HT1080 (cell line): ENCODE data around the gene TNK2. TPM values are rescaled to one million over a fixed set of nuclear protein-coding genes. Genes with fewer than 3 reads are reported as not detected.
"Not testable (repeated sequence)": the region's sequence is repeated elsewhere in the genome, so short reads cannot be mapped to it uniquely, and the experiment has no call there.

Experiments used
- DNase-seq: peaks from one replicate; pipeline ENCODE4 v3.0.0-alpha.2; 2015; ENCODE audit warnings: low read depth
- polyA plus RNA-seq, 2 experiments: library from polyadenylated mRNA; depleted of rRNA; stranded (reverse); fragments of >200 nt; gene quantifications; 2 replicates each; pipeline ENCODE4 v1.2.3, GENCODE V29; 2015
- total RNA-seq: library from RNA; depleted of rRNA; stranded (reverse); fragments of >200 nt; shearing (Covaris generic); gene quantifications from 2 replicates; pipeline ENCODE4 v1.2.3, GENCODE V29; 2014; rRNA removed

Gene TNK2
- total RNA-seq = 31.7 and 33.3 TPM in 2 replicates
- 23.3 and 25.5 TPM in 2 replicates for polyA plus RNA-seq (2015; cell fraction: cytosol; rRNA removed)
- polyA plus RNA-seq (2015; cell fraction: nucleus; rRNA removed) = 114 and 124 TPM in 2 replicates

- DNase-seq = peak; percentile 56
Measured at GRCh38 chr3:195907934-195908693, at the start of gene TNK2. Gene TNK2, minus strand, starts transcription at chr3:195908551. Its CDS starts 19,963 bp downstream, at chr3:195888588.

- no peak for DNase-seq
Measured at GRCh38 chr3:195956577-195956976, 48.2 kb upstream of the TNK2 start.

GRCh38 chr3:195955416-195955841, 47.1 kb upstream of the TNK2 start:
- DNase-seq = not testable (repeated sequence)

GRCh38 chr3:195954752-195955119, 46.4 kb upstream of the TNK2 start:
- not testable (repeated sequence) for DNase-seq

- DNase-seq = peak; percentile 78
Measured at GRCh38 chr3:195954052-195954751, 45.9 kb upstream of the TNK2 start.

GRCh38 chr3:195952590-195952989, 44.2 kb upstream of the TNK2 start:
- not testable (repeated sequence) for DNase-seq

- not testable (repeated sequence) for DNase-seq
Measured at GRCh38 chr3:195951443-195952177, 43.3 kb upstream of the TNK2 start.

GRCh38 chr3:195950731-195951130, 42.4 kb upstream of the TNK2 start:
- DNase-seq = not testable (repeated sequence)

- DNase-seq = not testable (repeated sequence)
Measured at GRCh38 chr3:195950164-195950563, 41.8 kb upstream of the TNK2 start.

- DNase-seq = not testable (repeated sequence)
Measured at GRCh38 chr3:195946910-195947699, 38.8 kb upstream of the TNK2 start.

- DNase-seq = not testable (repeated sequence)
Measured at GRCh38 chr3:195941265-195941815, 33.0 kb upstream of the TNK2 start.

- DNase-seq = not testable (repeated sequence)
Measured at GRCh38 chr3:195940806-195941205, 32.5 kb upstream of the TNK2 start.

- not testable (repeated sequence) for DNase-seq
Measured at GRCh38 chr3:195939526-195940470, 31.4 kb upstream of the TNK2 start.

- not testable (repeated sequence) for DNase-seq
Measured at GRCh38 chr3:195933044-195933430, 24.7 kb upstream of the TNK2 start.

- DNase-seq = no peak
Measured at GRCh38 chr3:195932418-195933043, 24.2 kb upstream of the TNK2 start.

GRCh38 chr3:195931582-195932273, 23.4 kb upstream of the TNK2 start:
- no peak for DNase-seq

- DNase-seq = no peak
Measured at GRCh38 chr3:195929452-195929851, 21.1 kb upstream of the TNK2 start.

- DNase-seq = no peak
Measured at GRCh38 chr3:195921334-195921791, 13.0 kb upstream of the TNK2 start.
